ENCODE results near the gene IL4I1.

GRCh38 chr19:49875177-49875576 is 21.5 kb downstream of the IL4I1 start:
- TF ChIP-seq, protein P1, sequence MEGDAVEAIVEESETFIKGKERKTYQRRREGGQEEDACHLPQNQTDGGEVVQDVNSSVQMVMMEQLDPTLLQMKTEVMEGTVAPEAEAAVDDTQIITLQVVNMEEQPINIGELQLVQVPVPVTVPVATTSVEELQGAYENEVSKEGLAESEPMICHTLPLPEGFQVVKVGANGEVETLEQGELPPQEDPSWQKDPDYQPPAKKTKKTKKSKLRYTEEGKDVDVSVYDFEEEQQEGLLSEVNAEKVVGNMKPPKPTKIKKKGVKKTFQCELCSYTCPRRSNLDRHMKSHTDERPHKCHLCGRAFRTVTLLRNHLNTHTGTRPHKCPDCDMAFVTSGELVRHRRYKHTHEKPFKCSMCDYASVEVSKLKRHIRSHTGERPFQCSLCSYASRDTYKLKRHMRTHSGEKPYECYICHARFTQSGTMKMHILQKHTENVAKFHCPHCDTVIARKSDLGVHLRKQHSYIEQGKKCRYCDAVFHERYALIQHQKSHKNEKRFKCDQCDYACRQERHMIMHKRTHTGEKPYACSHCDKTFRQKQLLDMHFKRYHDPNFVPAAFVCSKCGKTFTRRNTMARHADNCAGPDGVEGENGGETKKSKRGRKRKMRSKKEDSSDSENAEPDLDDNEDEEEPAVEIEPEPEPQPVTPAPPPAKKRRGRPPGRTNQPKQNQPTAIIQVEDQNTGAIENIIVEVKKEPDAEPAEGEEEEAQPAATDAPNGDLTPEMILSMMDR (IDR thresholded peaks at IDR 0.05): no peak
- TF ChIP-seq POLR2A (IDR thresholded peaks at IDR 0.05): no peak

Measured in prostate gland (tissue), 2 donors.